AG09319 (cell line): ENCODE results near the gene TMEM101.

ENCODE experiments used
- DNase-seq: peaks from one replicate; pipeline ENCODE4 v3.0.0-alpha.2; 2010; ENCODE audit warnings: low read depth; ENCODE audit errors: extremely low read depth
- CTCF ChIP-seq: IDR thresholded peaks from 2 replicates; pipeline ENCODE4 v1.5.1; 2011; ENCODE audit warnings: low read depth, mild to moderate bottlenecking, inconsistent platforms, low read length, moderate library complexity

The TMEM101 gene

GRCh38 chr17:43994272-43995149, 20.3 kb downstream of the TMEM101 start:
- TF ChIP-seq CTCF, result peak; percentile 84
- DNase-seq, result peak; percentile 22

- TF ChIP-seq CTCF, result no peak
- DNase-seq, result no peak
Measured at GRCh38 chr17:43992641-43993040, 22.1 kb downstream of the TMEM101 start.

- DNase-seq, result no peak
- no peak for TF ChIP-seq CTCF
Measured at GRCh38 chr17:43988301-43988700, 26.5 kb downstream of the TMEM101 start.

- DNase-seq, result no peak
- TF ChIP-seq CTCF, result no peak
Measured at GRCh38 chr17:43987131-43988021, 27.4 kb downstream of the TMEM101 start.

GRCh38 chr17:43986225-43986981, 28.4 kb downstream of the TMEM101 start:
- no peak for DNase-seq
- no peak for TF ChIP-seq CTCF

GRCh38 chr17:43984521-43984920, 30.2 kb downstream of the TMEM101 start:
- no peak for TF ChIP-seq CTCF
- no peak for DNase-seq
